ENCODE measurements around the gene MPC1L. TPM values are rescaled to one million over a fixed set of nuclear protein-coding genes. Genes with fewer than 3 reads are reported as not detected.
A peak's percentile ranks its signal among the peaks of the same experiment; 100 is the strongest.
"Not testable (repeated sequence)": the region's sequence is repeated elsewhere in the genome, so short reads cannot be mapped to it uniquely, and the experiment has no call there.

MPC1L gene
- not detected for total RNA-seq

GRCh38 chrX:40623139-40623536, at the start of gene MPC1L:
MPC1L (plus strand) TSS chrX:40623428; CDS start chrX:40623566, 138 bp downstream.
- Mint-ChIP-seq H3K4me3 (no peak within 1 kb of the TSS), H3K4me1 (ENCODE audit: low read depth in 2 of 2) (peaks cover 0 to 11% of the 10 kb centered on the region in 2 donors), H3K27me3 (no peaks in the 10 kb centered on the region), H3K9me3 (no peaks in the 10 kb centered on the region), H3K27ac (no peak within 1 kb of the TSS), H3K36me3 (no peaks in the 10 kb centered on the region)
- ATAC-seq: no peak
- no peak for DNase-seq (ENCODE audit: low spot score)

GRCh38 chrX:40573763-40574162, 49.5 kb upstream of the MPC1L start:
- peaks cover 0 to 21% of the 10 kb centered on the region in 2 donors for H3K27me3 Mint-ChIP-seq
- no peaks in the 10 kb centered on the region for H3K36me3 Mint-ChIP-seq
- H3K27ac Mint-ChIP-seq: no peak overlapping the region
- DNase-seq (ENCODE audit: low spot score): no peak
- H3K9me3 Mint-ChIP-seq: no peaks in the 10 kb centered on the region
- H3K4me1 Mint-ChIP-seq (ENCODE audit: low read depth in 2 of 2): peaks cover 7 to 10% of the 10 kb centered on the region in 2 donors
- no peak overlapping the region for H3K4me3 Mint-ChIP-seq
- no peak for ATAC-seq

- ATAC-seq; H3K36me3 Mint-ChIP-seq; H3K4me3 Mint-ChIP-seq; H3K9me3 Mint-ChIP-seq; DNase-seq (ENCODE audit: low spot score); H3K27ac Mint-ChIP-seq: not testable (repeated sequence)
- Mint-ChIP-seq H3K27me3 (peaks cover 0 to 21% of the 10 kb centered on the region in 2 donors), H3K4me1 (ENCODE audit: low read depth in 2 of 2) (peaks cover 10 to 11% of the 10 kb centered on the region in 2 donors)
These were observed 47.8 kb upstream of the MPC1L start for GRCh38 chrX:40575411-40575810.

GRCh38 chrX:40576291-40576690, 46.9 kb upstream of the MPC1L start:
- H3K9me3 Mint-ChIP-seq: no peaks in the 10 kb centered on the region

GRCh38 chrX:40578039-40578695, 45.1 kb upstream of the MPC1L start:
- ATAC-seq (no peak), DNase-seq (ENCODE audit: low spot score) (no peak)
- H3K4me3 Mint-ChIP-seq: no peak overlapping the region
- H3K4me1 Mint-ChIP-seq (ENCODE audit: low read depth in 2 of 2): peaks cover 15 to 18% of the 10 kb centered on the region in 2 donors
- H3K27me3 Mint-ChIP-seq: peaks cover 0 to 12% of the 10 kb centered on the region in 2 donors
- H3K27ac Mint-ChIP-seq: no peak overlapping the region
- no peaks in the 10 kb centered on the region for H3K36me3 Mint-ChIP-seq
- H3K9me3 Mint-ChIP-seq: no peaks in the 10 kb centered on the region

More at GRCh38 chrX:40576291-40576690, 46.9 kb upstream of the MPC1L start:
- Mint-ChIP-seq H3K4me3 (no peak overlapping the region), H3K27me3 (peaks cover 0 to 16% of the 10 kb centered on the region in 2 donors), H3K27ac (no peak overlapping the region), H3K4me1 (ENCODE audit: low read depth in 2 of 2) (peaks cover 8% of the 10 kb centered on the region in 2 donors), H3K36me3 (no peaks in the 10 kb centered on the region)
- no peak for ATAC-seq
- no peak for DNase-seq (ENCODE audit: low spot score)

- Mint-ChIP-seq H3K36me3 (no peaks in the 10 kb centered on the region), H3K27me3 (peaks cover 0 to 16% of the 10 kb centered on the region in 2 donors), H3K9me3 (no peaks in the 10 kb centered on the region), H3K4me1 (ENCODE audit: low read depth in 2 of 2) (peaks cover 22 to 25% of the 10 kb centered on the region in 2 donors), H3K4me3 (no peak overlapping the region), H3K27ac (no peak overlapping the region)
- ATAC-seq (no peak), DNase-seq (ENCODE audit: low spot score) (no peak)
These were observed 44.1 kb upstream of the MPC1L start for GRCh38 chrX:40579141-40579540.

GRCh38 chrX:40579900-40580536, 43.2 kb upstream of the MPC1L start:
- DNase-seq (ENCODE audit: low spot score) (no peak), ATAC-seq (peak in 1 of 2 donors; percentile 52)
- Mint-ChIP-seq H3K27ac (peak overlapping the region; percentile 88 to 92), H3K36me3 (no peaks in the 10 kb centered on the region), H3K4me3 (peak overlapping the region; percentile 95), H3K4me1 (ENCODE audit: low read depth in 2 of 2) (peaks cover 22 to 25% of the 10 kb centered on the region in 2 donors), H3K27me3 (peaks cover 0 to 12% of the 10 kb centered on the region in 2 donors), H3K9me3 (no peaks in the 10 kb centered on the region)

- ATAC-seq: peak; percentile 97 to 98
- DNase-seq (ENCODE audit: low spot score): peak; percentile 93
- Mint-ChIP-seq H3K4me1 (ENCODE audit: low read depth in 2 of 2) (peaks cover 25 to 26% of the 10 kb centered on the region in 2 donors), H3K36me3 (no peaks in the 10 kb centered on the region), H3K27me3 (peaks cover 0 to 15% of the 10 kb centered on the region in 2 donors), H3K4me3 (peak within 1 kb of the TSS; percentile 95), H3K9me3 (no peaks in the 10 kb centered on the region), H3K27ac (peak within 1 kb of the TSS; percentile 88 to 92)
These were observed 42.5 kb upstream of the MPC1L start, which contains the start of gene ATP6AP2 for GRCh38 chrX:40580537-40581335. ATP6AP2 (plus strand) TSS chrX:40580970; CDS start chrX:40581066, 96 bp downstream.

- no peak for DNase-seq (ENCODE audit: low spot score)
- H3K27ac Mint-ChIP-seq: peak overlapping the region; percentile 54 to 88
These were observed 41.8 kb upstream of the MPC1L start for GRCh38 chrX:40581336-40581920.

GRCh38 chrX:40582178-40582577, 41.0 kb upstream of the MPC1L start:
- not testable (repeated sequence) for H3K36me3 Mint-ChIP-seq; H3K27ac Mint-ChIP-seq; DNase-seq (ENCODE audit: low spot score); H3K9me3 Mint-ChIP-seq; ATAC-seq
- peaks cover 29 to 32% of the 10 kb centered on the region in 2 donors for H3K4me1 Mint-ChIP-seq (ENCODE audit: low read depth in 2 of 2)
- H3K27me3 Mint-ChIP-seq: peaks cover 0 to 19% of the 10 kb centered on the region in 2 donors
- H3K4me3 Mint-ChIP-seq: peak overlapping the region; percentile 95

More at GRCh38 chrX:40581336-40581920, 41.8 kb upstream of the MPC1L start:
- no peak for ATAC-seq
- no peaks in the 10 kb centered on the region for H3K36me3 Mint-ChIP-seq
- peaks cover 28 to 32% of the 10 kb centered on the region in 2 donors for H3K4me1 Mint-ChIP-seq (ENCODE audit: low read depth in 2 of 2)
- no peaks in the 10 kb centered on the region for H3K9me3 Mint-ChIP-seq
- H3K4me3 Mint-ChIP-seq: peak overlapping the region; percentile 95
- peaks cover 0 to 19% of the 10 kb centered on the region in 2 donors for H3K27me3 Mint-ChIP-seq

- no peaks in the 10 kb centered on the region for H3K36me3 Mint-ChIP-seq
- peak overlapping the region; percentile 95 for H3K4me3 Mint-ChIP-seq
- DNase-seq (ENCODE audit: low spot score) (no peak), ATAC-seq (no peak)
- H3K27me3 Mint-ChIP-seq: peaks cover 0 to 19% of the 10 kb centered on the region in 2 donors
- H3K27ac Mint-ChIP-seq: peak overlapping the region in 1 of 2 donors; percentile 31
- H3K4me1 Mint-ChIP-seq (ENCODE audit: low read depth in 2 of 2): peaks cover 29 to 32% of the 10 kb centered on the region in 2 donors
- no peaks in the 10 kb centered on the region for H3K9me3 Mint-ChIP-seq
These were observed 40.4 kb upstream of the MPC1L start for GRCh38 chrX:40582811-40583210.

- DNase-seq (ENCODE audit: low spot score); ATAC-seq; H3K9me3 Mint-ChIP-seq; H3K4me3 Mint-ChIP-seq; H3K36me3 Mint-ChIP-seq; H3K27ac Mint-ChIP-seq: not testable (repeated sequence)
- Mint-ChIP-seq H3K4me1 (ENCODE audit: low read depth in 2 of 2) (peaks cover 17 to 20% of the 10 kb centered on the region in 2 donors), H3K27me3 (peaks cover 0 to 11% of the 10 kb centered on the region in 2 donors)
These were observed 35.6 kb upstream of the MPC1L start for GRCh38 chrX:40587623-40588022.

GRCh38 chrX:40589616-40590321, 33.5 kb upstream of the MPC1L start:
- not testable (repeated sequence) for DNase-seq (ENCODE audit: low spot score); H3K36me3 Mint-ChIP-seq
- peak in 1 of 2 donors; percentile 82 for ATAC-seq

More at GRCh38 chrX:40589616-40590321, 33.5 kb upstream of the MPC1L start:
- H3K9me3 Mint-ChIP-seq, H3K27ac Mint-ChIP-seq, H3K4me3 Mint-ChIP-seq: not testable (repeated sequence)
- Mint-ChIP-seq H3K27me3 (peaks cover 0 to 10% of the 10 kb centered on the region in 2 donors), H3K4me1 (ENCODE audit: low read depth in 2 of 2) (peaks cover 7 to 14% of the 10 kb centered on the region in 2 donors)
